Natural killer cell (primary cell): Measurements from ENCODE around the gene RBFOX2. TPM values are rescaled to one million over a fixed set of nuclear protein-coding genes. Genes with fewer than 3 reads are reported as not detected.

Experiments used
- ATAC-seq, 3 donors: fragments of 150-1000 bp in 2 of 3; fragments of 200-7000 bp in 1 of 3; cut with Tn5 transposase; 1 replicate in 1 of 3; 2 replicates in 2 of 3; pipeline ENCODE4 v1.10.0; 2021; ENCODE audit warnings: mild to moderate bottlenecking in 2 of 3, moderate library complexity in 2 of 3
- DNase-seq, 2 donors: peaks; one replicate each; pipeline versions ENCODE4 v3.0.0 to v3.0.0-alpha.2; 2013 to 2021; ENCODE audit warnings: mixed read lengths in 1 of 2
- H3K27ac ChIP-seq: one replicate; pipeline ENCODE4 v1.5.1; 2013; ENCODE audit warnings: mild to moderate bottlenecking, low read length
- H3K27me3 ChIP-seq: one replicate; pipeline ENCODE4 v1.6.1; 2013; ENCODE audit warnings: low read length; ENCODE audit not compliant: control insufficient read depth, insufficient read depth
- H3K36me3 ChIP-seq: one replicate; pipeline ENCODE4 v1.6.1; 2013; ENCODE audit warnings: low read length; ENCODE audit not compliant: control insufficient read depth, insufficient read depth
- H3K4me1 ChIP-seq: one replicate; pipeline ENCODE4 v1.6.1; 2013; ENCODE audit warnings: low read length; ENCODE audit not compliant: control insufficient read depth, insufficient read depth
- H3K4me3 ChIP-seq: one replicate; pipeline ENCODE4 v1.5.1; 2013; ENCODE audit warnings: low read length
- H3K9me3 ChIP-seq: one replicate; pipeline ENCODE4 v1.6.1; 2013; ENCODE audit warnings: low read length; ENCODE audit not compliant: control insufficient read depth, insufficient read depth
- H3K27ac Mint-ChIP-seq, 2 donors: one replicate each; pipeline ENCODE4 v1.8.0; 2022; ENCODE audit warnings: mild to moderate bottlenecking in 2 of 2, mixed read lengths in 2 of 2, moderate library complexity in 1 of 2
- H3K27me3 Mint-ChIP-seq, 2 donors: one replicate each; pipeline ENCODE4 v1.8.0; 2022; ENCODE audit warnings: low read depth in 2 of 2, mixed read lengths in 2 of 2
- H3K36me3 Mint-ChIP-seq: one replicate; pipeline ENCODE4 v1.8.0; 2022; ENCODE audit warnings: mixed read lengths
- H3K4me1 Mint-ChIP-seq, 2 donors: one replicate each; pipeline ENCODE4 v1.8.0; 2022; ENCODE audit warnings: mixed read lengths in 2 of 2
- H3K4me3 Mint-ChIP-seq: one replicate; pipeline ENCODE4 v1.8.0; 2022; ENCODE audit warnings: mild to moderate bottlenecking, moderate library complexity, mixed read lengths
- H3K9me3 Mint-ChIP-seq, 2 donors: one replicate each; pipeline ENCODE4 v1.8.0; 2022; ENCODE audit warnings: mixed read lengths in 2 of 2
- CTCF ChIP-seq: fragments of 200-600 bp; IDR thresholded peaks from one replicate; pipeline ENCODE4 v1.8.0; 2022; ENCODE audit warnings: antibody characterized with exemption
- WGBS: methylation state at CpG from one replicate; pipeline ENCODE4 v1.1.7; 2013; ENCODE audit warnings: missing lambda C conversion rate; ENCODE audit not compliant: insufficient coverage; 5-methylcytosine and 5-hydroxymethylcytosine counted together
- intact Hi-C: fragments of 100-400 bp; cut with micrococcal nuclease; formaldehyde crosslinking; loops from one replicate; pipeline ENCODE4 v1.14.2; 2022
- total RNA-seq, 4 donors: library from RNA; stranded (reverse); fragments of 120-200 nt in 1 of 4; gene quantifications; one replicate each; pipeline versions ENCODE4 v1.2.3 to v1.2.4, GENCODE V29; 2013 to 2022

Gene RBFOX2
- total RNA-seq, 3 donors from 2014 or later (not counting 1 experiment from before 2014, with no cell fraction given): 1.0 to 4.7 (median 3.0) TPM

- no peaks in the 10 kb centered on the region for H3K36me3 Mint-ChIP-seq
- 64% methylated on average over 4 of the region's 4 CpGs for WGBS
These were observed 243.3 kb downstream of the RBFOX2 start for GRCh38 chr22:35785181-35785923.

GRCh38 chr22:35784633-35785032 is 244.0 kb downstream of the RBFOX2 start:
- DNase-seq: no peak
- ATAC-seq: no peak
- Mint-ChIP-seq H3K36me3 (no peaks in the 10 kb centered on the region), H3K27ac (no peak overlapping the region), H3K4me3 (no peak overlapping the region), H3K9me3 (no peaks in the 10 kb centered on the region), H3K4me1 (no peaks in the 10 kb centered on the region), H3K27me3 (no peaks in the 10 kb centered on the region)
- no peaks in the 10 kb centered on the region for H3K4me1 ChIP-seq
- WGBS: 96% methylated on average over 19 of the region's 21 CpGs
- no peaks in the 10 kb centered on the region for H3K36me3 ChIP-seq
- H3K27me3 ChIP-seq: no peaks in the 10 kb centered on the region
- H3K9me3 ChIP-seq: no peaks in the 10 kb centered on the region
- no peak for TF ChIP-seq CTCF
- intact Hi-C loops: no loop called here
- no peak overlapping the region for H3K4me3 ChIP-seq
- H3K27ac ChIP-seq: no peak overlapping the region

More at GRCh38 chr22:35785181-35785923, 243.3 kb downstream of the RBFOX2 start:
- H3K9me3 ChIP-seq: no peaks in the 10 kb centered on the region
- intact Hi-C loops: no loop called here
- Mint-ChIP-seq H3K4me1 (no peaks in the 10 kb centered on the region), H3K27ac (no peak overlapping the region), H3K4me3 (no peak overlapping the region), H3K9me3 (no peaks in the 10 kb centered on the region), H3K27me3 (no peaks in the 10 kb centered on the region)
- no peaks in the 10 kb centered on the region for H3K36me3 ChIP-seq
- no peak overlapping the region for H3K27ac ChIP-seq
- no peak for DNase-seq
- no peak overlapping the region for H3K4me3 ChIP-seq
- no peak for TF ChIP-seq CTCF
- no peaks in the 10 kb centered on the region for H3K4me1 ChIP-seq
- no peaks in the 10 kb centered on the region for H3K27me3 ChIP-seq
- ATAC-seq: no peak

GRCh38 chr22:35783943-35784614 is 244.5 kb downstream of the RBFOX2 start:
- no peak for TF ChIP-seq CTCF
- 94% methylated on average over 10 of the region's 11 CpGs for WGBS
- H3K36me3 Mint-ChIP-seq: no peaks in the 10 kb centered on the region
- H3K27ac Mint-ChIP-seq: no peak overlapping the region
- no peaks in the 10 kb centered on the region for H3K9me3 Mint-ChIP-seq
- no peaks in the 10 kb centered on the region for H3K9me3 ChIP-seq
- H3K27me3 ChIP-seq: no peaks in the 10 kb centered on the region
- H3K4me3 Mint-ChIP-seq: no peak overlapping the region
- H3K4me1 Mint-ChIP-seq: no peaks in the 10 kb centered on the region
- no peaks in the 10 kb centered on the region for H3K4me1 ChIP-seq
- ATAC-seq (no peak), DNase-seq (no peak)
- no peak overlapping the region for H3K27ac ChIP-seq
- H3K36me3 ChIP-seq: no peaks in the 10 kb centered on the region
- peaks cover 0 to 5% of the 10 kb centered on the region in 2 donors for H3K27me3 Mint-ChIP-seq
- H3K4me3 ChIP-seq: no peak overlapping the region
- intact Hi-C loops: no loop called here
